Natural killer cell (primary cell): ENCODE measurements around the gene SIGLEC6. TPM values are rescaled to one million over a fixed set of nuclear protein-coding genes. Genes with fewer than 3 reads are reported as not detected.

Experiments
- ATAC-seq, 3 donors: fragments of 150-1000 bp in 2 of 3; fragments of 200-7000 bp in 1 of 3; cut with Tn5 transposase; 1 replicate in 1 of 3; 2 replicates in 2 of 3; pipeline ENCODE4 v1.10.0; 2021; ENCODE audit warnings: mild to moderate bottlenecking in 2 of 3, moderate library complexity in 2 of 3
- DNase-seq, 2 donors: peaks; one replicate each; pipeline versions ENCODE4 v3.0.0 to v3.0.0-alpha.2; 2013 to 2021; ENCODE audit warnings: mixed read lengths in 1 of 2
- H3K27ac ChIP-seq: one replicate; pipeline ENCODE4 v1.5.1; 2013; ENCODE audit warnings: mild to moderate bottlenecking, low read length
- H3K27me3 ChIP-seq: one replicate; pipeline ENCODE4 v1.6.1; 2013; ENCODE audit warnings: low read length; ENCODE audit not compliant: control insufficient read depth, insufficient read depth
- H3K36me3 ChIP-seq: one replicate; pipeline ENCODE4 v1.6.1; 2013; ENCODE audit warnings: low read length; ENCODE audit not compliant: control insufficient read depth, insufficient read depth
- H3K4me1 ChIP-seq: one replicate; pipeline ENCODE4 v1.6.1; 2013; ENCODE audit warnings: low read length; ENCODE audit not compliant: control insufficient read depth, insufficient read depth
- H3K4me3 ChIP-seq: one replicate; pipeline ENCODE4 v1.5.1; 2013; ENCODE audit warnings: low read length
- H3K9me3 ChIP-seq: one replicate; pipeline ENCODE4 v1.6.1; 2013; ENCODE audit warnings: low read length; ENCODE audit not compliant: control insufficient read depth, insufficient read depth
- H3K27ac Mint-ChIP-seq, 2 donors: one replicate each; pipeline ENCODE4 v1.8.0; 2022; ENCODE audit warnings: mild to moderate bottlenecking in 2 of 2, mixed read lengths in 2 of 2, moderate library complexity in 1 of 2
- H3K27me3 Mint-ChIP-seq, 2 donors: one replicate each; pipeline ENCODE4 v1.8.0; 2022; ENCODE audit warnings: low read depth in 2 of 2, mixed read lengths in 2 of 2
- H3K36me3 Mint-ChIP-seq: one replicate; pipeline ENCODE4 v1.8.0; 2022; ENCODE audit warnings: mixed read lengths
- H3K4me1 Mint-ChIP-seq, 2 donors: one replicate each; pipeline ENCODE4 v1.8.0; 2022; ENCODE audit warnings: mixed read lengths in 2 of 2
- H3K4me3 Mint-ChIP-seq: one replicate; pipeline ENCODE4 v1.8.0; 2022; ENCODE audit warnings: mild to moderate bottlenecking, moderate library complexity, mixed read lengths
- H3K9me3 Mint-ChIP-seq, 2 donors: one replicate each; pipeline ENCODE4 v1.8.0; 2022; ENCODE audit warnings: mixed read lengths in 2 of 2
- whole genome bisulfite sequencing: methylation state at CpG from one replicate; pipeline ENCODE4 v1.1.7; 2013; ENCODE audit warnings: missing lambda C conversion rate; ENCODE audit not compliant: insufficient coverage; 5-methylcytosine and 5-hydroxymethylcytosine counted together
- intact Hi-C: fragments of 100-400 bp; cut with micrococcal nuclease; formaldehyde crosslinking; loops from one replicate; pipeline ENCODE4 v1.14.2; 2022
- total RNA-seq, 4 donors: library from RNA; stranded (reverse); fragments of 120-200 nt in 1 of 4; gene quantifications; one replicate each; pipeline versions ENCODE4 v1.2.3 to v1.2.4, GENCODE V29; 2013 to 2022
- TF ChIP-seq, protein P1 (sequence below): fragments of 200-600 bp; IDR thresholded peaks from one replicate; pipeline ENCODE4 v1.8.0; 2022; ENCODE audit warnings: antibody characterized with exemption

The SIGLEC6 gene
- total RNA-seq, 3 donors from 2014 or later (not counting 1 experiment from before 2014, with no cell fraction given): 0.25 to 2.4 (median 0.59) TPM

DNA sequence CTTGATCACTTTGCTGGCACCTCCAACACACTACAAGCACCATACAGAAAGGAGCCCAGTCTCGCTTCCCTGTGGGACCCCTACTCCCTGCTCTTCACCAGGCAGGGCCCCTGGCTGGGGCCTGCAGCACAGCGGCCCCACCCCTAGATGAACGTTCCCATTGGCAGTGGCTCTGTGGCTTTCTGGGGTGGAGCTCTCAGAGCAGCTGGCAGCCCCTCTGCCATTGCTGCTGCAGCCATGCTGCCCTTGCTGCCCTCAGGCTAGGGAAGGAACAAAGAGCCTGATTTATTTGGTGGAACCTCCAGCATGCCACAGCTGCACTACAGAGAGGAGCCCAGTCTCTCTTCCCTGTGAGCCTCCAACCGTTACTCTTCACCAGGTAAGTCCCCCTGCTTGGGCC is 5.8 kb downstream of the SIGLEC6 start:
- DNase-seq (no peak), ATAC-seq (no peak)
- peaks cover 11 to 26% of the 10 kb centered on the region in 2 donors for H3K27me3 Mint-ChIP-seq
- H3K36me3 ChIP-seq: no peaks in the 10 kb centered on the region
- H3K27ac ChIP-seq: no peak overlapping the region
- intact Hi-C loops: no loop called here
- no peaks in the 10 kb centered on the region for H3K4me1 ChIP-seq
- H3K27me3 ChIP-seq: no peaks in the 10 kb centered on the region
- no peak overlapping the region for H3K4me3 ChIP-seq
- WGBS: 56% methylated on average over 4 of the region's 4 CpGs
- no peaks in the 10 kb centered on the region for H3K36me3 Mint-ChIP-seq
- H3K9me3 ChIP-seq: no peaks in the 10 kb centered on the region
- TF ChIP-seq, protein P1, sequence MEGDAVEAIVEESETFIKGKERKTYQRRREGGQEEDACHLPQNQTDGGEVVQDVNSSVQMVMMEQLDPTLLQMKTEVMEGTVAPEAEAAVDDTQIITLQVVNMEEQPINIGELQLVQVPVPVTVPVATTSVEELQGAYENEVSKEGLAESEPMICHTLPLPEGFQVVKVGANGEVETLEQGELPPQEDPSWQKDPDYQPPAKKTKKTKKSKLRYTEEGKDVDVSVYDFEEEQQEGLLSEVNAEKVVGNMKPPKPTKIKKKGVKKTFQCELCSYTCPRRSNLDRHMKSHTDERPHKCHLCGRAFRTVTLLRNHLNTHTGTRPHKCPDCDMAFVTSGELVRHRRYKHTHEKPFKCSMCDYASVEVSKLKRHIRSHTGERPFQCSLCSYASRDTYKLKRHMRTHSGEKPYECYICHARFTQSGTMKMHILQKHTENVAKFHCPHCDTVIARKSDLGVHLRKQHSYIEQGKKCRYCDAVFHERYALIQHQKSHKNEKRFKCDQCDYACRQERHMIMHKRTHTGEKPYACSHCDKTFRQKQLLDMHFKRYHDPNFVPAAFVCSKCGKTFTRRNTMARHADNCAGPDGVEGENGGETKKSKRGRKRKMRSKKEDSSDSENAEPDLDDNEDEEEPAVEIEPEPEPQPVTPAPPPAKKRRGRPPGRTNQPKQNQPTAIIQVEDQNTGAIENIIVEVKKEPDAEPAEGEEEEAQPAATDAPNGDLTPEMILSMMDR: no peak
- no peaks in the 10 kb centered on the region for H3K4me1 Mint-ChIP-seq
- H3K27ac Mint-ChIP-seq: no peak overlapping the region
- H3K4me3 Mint-ChIP-seq: no peak overlapping the region
- H3K9me3 Mint-ChIP-seq: no peaks in the 10 kb centered on the region

DNA sequence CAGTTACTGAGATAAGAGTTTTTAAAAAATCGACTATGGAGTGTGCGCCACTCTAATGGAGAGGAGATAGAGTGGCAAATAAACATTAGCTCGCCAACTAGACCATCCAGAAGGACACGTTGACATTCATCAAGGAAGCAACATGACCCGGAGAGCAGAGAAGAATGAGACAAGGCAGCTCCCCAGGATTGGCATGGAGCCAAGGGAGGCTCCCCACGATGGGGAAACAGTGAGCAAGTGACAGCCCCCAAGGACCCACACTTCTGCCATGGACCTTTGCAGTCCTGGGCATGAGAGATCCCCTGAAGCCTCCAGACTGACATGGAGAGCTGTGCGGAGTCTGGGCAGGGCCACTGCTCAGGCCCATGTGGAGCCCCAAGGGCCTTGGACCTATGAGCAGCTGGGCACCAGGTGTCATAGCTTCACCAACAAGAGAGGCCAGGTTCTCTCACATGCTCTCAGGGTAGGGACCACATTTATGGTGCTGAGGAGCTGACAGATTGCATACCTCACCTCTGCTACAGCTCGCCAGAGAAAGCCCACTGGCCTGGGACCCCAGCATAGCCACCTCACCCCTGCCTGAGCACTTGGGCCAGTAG is 6.7 kb downstream of the SIGLEC6 start:
- Histone ChIP-seq H3K9me3 (no peaks in the 10 kb centered on the region), H3K27ac (no peak overlapping the region), H3K36me3 (no peaks in the 10 kb centered on the region), H3K4me3 (no peak overlapping the region), H3K27me3 (no peaks in the 10 kb centered on the region), H3K4me1 (no peaks in the 10 kb centered on the region)
- Mint-ChIP-seq H3K4me1 (no peaks in the 10 kb centered on the region), H3K4me3 (no peak overlapping the region), H3K9me3 (no peaks in the 10 kb centered on the region), H3K27ac (no peak overlapping the region), H3K27me3 (peaks cover 11 to 26% of the 10 kb centered on the region in 2 donors), H3K36me3 (no peaks in the 10 kb centered on the region)
- intact Hi-C loops: no loop called here
- DNase-seq (no peak), ATAC-seq (no peak)
- 85% methylated on average over 8 of the region's 8 CpGs for WGBS
- TF ChIP-seq, protein P1: no peak

GRCh38 chr19:51521781-51522180 is 9.7 kb downstream of the SIGLEC6 start:
- Mint-ChIP-seq H3K4me1 (no peaks in the 10 kb centered on the region), H3K36me3 (no peaks in the 10 kb centered on the region), H3K27me3 (peaks cover 15 to 27% of the 10 kb centered on the region in 2 donors), H3K4me3 (no peak overlapping the region), H3K9me3 (no peaks in the 10 kb centered on the region), H3K27ac (no peak overlapping the region)
- intact Hi-C loops: no loop called here
- Histone ChIP-seq H3K4me3 (no peak overlapping the region), H3K27ac (no peak overlapping the region), H3K4me1 (no peaks in the 10 kb centered on the region), H3K9me3 (no peaks in the 10 kb centered on the region), H3K27me3 (no peaks in the 10 kb centered on the region), H3K36me3 (no peaks in the 10 kb centered on the region)
- 75% methylated on average over 2 of the region's 2 CpGs for whole genome bisulfite sequencing
- TF ChIP-seq, protein P1: no peak
- no peak for DNase-seq
- ATAC-seq: no peak

DNA sequence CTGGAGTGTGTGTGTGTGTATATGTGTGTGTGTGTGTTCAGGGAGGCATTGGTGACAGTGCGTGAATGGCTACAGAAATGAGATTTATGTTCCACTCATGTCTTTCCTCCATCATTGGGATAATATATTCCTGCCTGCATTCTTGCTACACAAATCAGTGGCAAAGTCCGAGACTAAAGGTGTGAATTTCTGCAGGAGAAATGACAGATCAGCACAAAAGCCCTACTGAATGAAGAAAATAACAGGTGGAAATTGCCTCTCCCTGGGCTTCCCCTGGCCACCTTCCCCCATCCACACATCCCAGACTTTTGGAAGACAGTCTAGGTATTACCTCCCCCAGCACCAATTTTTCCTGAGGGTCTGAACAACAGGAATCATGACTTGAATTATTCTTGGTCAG is 10.1 kb downstream of the SIGLEC6 start:
- Mint-ChIP-seq H3K9me3 (no peaks in the 10 kb centered on the region), H3K4me1 (no peaks in the 10 kb centered on the region), H3K27ac (no peak overlapping the region), H3K27me3 (peaks cover 15 to 27% of the 10 kb centered on the region in 2 donors), H3K36me3 (no peaks in the 10 kb centered on the region), H3K4me3 (no peak overlapping the region)
- no peak for ATAC-seq
- intact Hi-C loops: no loop called here
- no peak overlapping the region for H3K4me3 ChIP-seq
- 93% methylated on average over 2 of the region's 2 CpGs for WGBS
- H3K9me3 ChIP-seq: no peaks in the 10 kb centered on the region
- no peaks in the 10 kb centered on the region for H3K36me3 ChIP-seq
- TF ChIP-seq, protein P1: no peak
- no peaks in the 10 kb centered on the region for H3K27me3 ChIP-seq
- no peaks in the 10 kb centered on the region for H3K4me1 ChIP-seq
- no peak for DNase-seq
- no peak overlapping the region for H3K27ac ChIP-seq
